ENCODE results near the gene DCUN1D5. TPM values are rescaled to one million over a fixed set of nuclear protein-coding genes. Genes with fewer than 3 reads are reported as not detected.

Gene DCUN1D5
- total and polyA plus RNA-seq, 2 of the 8 experiments (the other 6 are each of a cell fraction or from before 2014, with no cell fraction given), result 76.1 to 95.4 TPM

GRCh38 chr11:103069367-103069766, 22.6 kb downstream of the DCUN1D5 start:
- ChIA-PET CTCF (ENCODE audit: partially characterized antibody) (interaction anchor here (0.8 to 1.5 kb wide), 3 partner anchors 33 to 128 kb away, joined by 3 to 4 read pairs (median 4); no protein-coding TSS in a partner anchor), POLR2A (ENCODE audit: partially characterized antibody) (no interaction called here)
- no peak overlapping the region for H2BK20ac ChIP-seq (ENCODE audit: low read length)
- no peak overlapping the region for H2AFZ ChIP-seq (ENCODE audit: low read length)
- no peak overlapping the region for H3K27ac ChIP-seq (ENCODE audit: low read depth, low read length)
- no peak overlapping the region for H2BK15ac ChIP-seq (ENCODE audit: low read length)
- H3K14ac ChIP-seq (ENCODE audit: insufficient read length), result no peak overlapping the region
- WGBS, 2 experiments (ENCODE audit: extremely low coverage in 1 of 2, insufficient coverage in 1 of 2, insufficient read length in 1 of 2, insufficient replicate concordance in 2 of 2, low coverage in 1 of 2, low lambda C conversion rate in 2 of 2, missing lambda C conversion rate in 1 of 2), result 73% methylated on average over 2 of the region's 2 CpGs; no CpG with 5 or more reads in 1 of the 2 experiments
- no peaks in the 10 kb centered on the region for H3K23me2 ChIP-seq (ENCODE audit: low read depth, low read length)
- peaks cover 2% of the 10 kb centered on the region for H3K79me1 ChIP-seq (ENCODE audit: low read depth, low read length)
- no peak overlapping the region for H3K9ac ChIP-seq (replicated peaks in 1 of 4; ENCODE audit: extremely low read depth in 1 of 4, low read depth in 3 of 4, low read length in 3 of 4)
- H3K27me3 ChIP-seq (replicated peaks in 1 of 4; ENCODE audit: control insufficient read depth in 3 of 4, extremely low read depth in 1 of 4, insufficient read depth in 3 of 4, low read length in 3 of 4), result no peaks in the 10 kb centered on the region
- H3K56ac ChIP-seq (replicated peaks; ENCODE audit: insufficient read length, low read depth, low read length), result no peak overlapping the region
- FAIRE-seq (peak; percentile 55), DNase-seq (ENCODE audit: low read depth in 1 of 2, low spot score in 2 of 2) (no peak)
- no peak overlapping the region for H2BK5ac ChIP-seq (ENCODE audit: low read depth, low read length)
- no peak overlapping the region for H4K5ac ChIP-seq (ENCODE audit: insufficient read length, low read depth, low read length)
- H4K20me1 ChIP-seq (replicated peaks in 1 of 2; ENCODE audit: control insufficient read depth in 1 of 2, insufficient read depth in 2 of 2, low read length in 2 of 2), result peaks cover 5 to 7% of the 10 kb centered on the region in 2 experiments
- no peak overlapping the region for H3K18ac ChIP-seq (ENCODE audit: extremely low read depth, low read length)
- H3K4me2 ChIP-seq (ENCODE audit: insufficient read depth in 1 of 2, low read depth in 2 of 2, low read length in 2 of 2), result peak overlapping the region in 1 of 2 experiments; percentile 20; a peak in 1 of 4 replicates
- no peak overlapping the region for H3K4me3 ChIP-seq (ENCODE audit: extremely low read depth in 1 of 4, insufficient read depth in 2 of 4, low read depth in 3 of 4, low read length in 4 of 4)
- peaks cover 4 to 68% of the 10 kb centered on the region in 2 experiments; a peak in 2 of 4 replicates for H3K79me2 ChIP-seq (ENCODE audit: control insufficient read depth in 1 of 2, insufficient read depth in 2 of 2, low read length in 2 of 2)
- H3K4me1 ChIP-seq (replicated peaks in 1 of 4; ENCODE audit: control insufficient read depth in 3 of 4, insufficient read depth in 4 of 4, low read length in 3 of 4), result peaks cover 0 to 3% (median 0%) of the 10 kb centered on the region in 4 experiments; a peak in 1 of 7 replicates
- no peaks in the 10 kb centered on the region for H3K9me3 ChIP-seq (ENCODE audit: insufficient read depth in 2 of 2, low read depth in 1 of 2, low read length in 1 of 2)
- H4K91ac ChIP-seq (replicated peaks; ENCODE audit: insufficient read length, low read length), result no peak overlapping the region
- no peak overlapping the region for H3K4ac ChIP-seq (replicated peaks; ENCODE audit: insufficient read length, low read depth, low read length)
- H3K23ac ChIP-seq (ENCODE audit: insufficient read length), result no peak overlapping the region
- peaks cover 2 to 29% (median 13%) of the 10 kb centered on the region in 4 experiments; a peak in 5 of 8 replicates for H3K36me3 ChIP-seq (ENCODE audit: control insufficient read depth in 2 of 4, insufficient read depth in 4 of 4, low read length in 3 of 4)
- no peak overlapping the region for H2BK120ac ChIP-seq (replicated peaks; ENCODE audit: low read depth, low read length)
- H4K8ac ChIP-seq (ENCODE audit: extremely low read depth, insufficient read depth, low read length), result no peak overlapping the region
- no peak overlapping the region for H2AK5ac ChIP-seq (ENCODE audit: low read depth, low read length)
- no peak overlapping the region for H2BK12ac ChIP-seq (ENCODE audit: low read depth, low read length)
- TF ChIP-seq ATF3 (IDR thresholded peaks at IDR 0.05; ENCODE audit: insufficient read depth, low read depth, low read length) (no peak), NRF1 (IDR thresholded peaks at IDR 0.05; ENCODE audit: low read depth, low read length) (no peak), SIX5 (IDR thresholded peaks at IDR 0.05; ENCODE audit: low read depth, low read length) (no peak), MAFK (IDR thresholded peaks at IDR 0.05; ENCODE audit: low read depth, low read length) (no peak), SAP30 (IDR thresholded peaks at IDR 0.05; ENCODE audit: insufficient read depth, insufficient replicate concordance, low read length) (no peak), KDM5A (IDR thresholded peaks at IDR 0.05; ENCODE audit: low read length) (no peak), SIRT6 (IDR thresholded peaks at IDR 0.05; ENCODE audit: low read length) (no peak), SRF (IDR thresholded peaks at IDR 0.05; ENCODE audit: low read depth, low read length) (no peak), CBX8 (IDR thresholded peaks at IDR 0.05; ENCODE audit: borderline replicate concordance, low read depth, low read length) (no peak), RBBP5 (IDR thresholded peaks at IDR 0.05; ENCODE audit: borderline replicate concordance, low read depth, low read length) (no peak), POLR2A (IDR thresholded peaks at IDR 0.05; ENCODE audit: control extremely low read depth in 1 of 2, low read depth in 2 of 2, low read length in 2 of 2) (no peak), RNF2 (IDR thresholded peaks at IDR 0.05; ENCODE audit: borderline replicate concordance, low read depth, low read length, missing control alignments, poor library complexity, severe bottlenecking) (no peak)
